ENCODE results near the gene ETV3. TPM values are rescaled to one million over a fixed set of nuclear protein-coding genes. Genes with fewer than 3 reads are reported as not detected.

ETV3 gene
- total RNA-seq, 1 donor = 101 TPM

- H3K4me3 ChIP-seq (ENCODE audit: low read length) = no peak overlapping the region
These were observed 22.8 kb downstream of the ETV3 start for GRCh38 chr1:157115429-157115838.

GRCh38 chr1:157114183-157115121 is 23.7 kb downstream of the ETV3 start:
- H3K9me3 ChIP-seq (ENCODE audit: low read depth, low read length) = no peaks in the 10 kb centered on the region

More at GRCh38 chr1:157115429-157115838, 22.8 kb downstream of the ETV3 start:
- Histone ChIP-seq H3K27me3 (ENCODE audit: insufficient read depth, low read length) (no peaks in the 10 kb centered on the region), H3K4me1 (ENCODE audit: insufficient read depth, low read length) (peaks cover 21% of the 10 kb centered on the region), H3K9me3 (ENCODE audit: low read depth, low read length) (no peaks in the 10 kb centered on the region)

GRCh38 chr1:157113631-157114030 is 24.6 kb downstream of the ETV3 start:
- H3K4me3 ChIP-seq (ENCODE audit: low read length) = no peak overlapping the region
- no peaks in the 10 kb centered on the region for H3K27me3 ChIP-seq (ENCODE audit: insufficient read depth, low read length)
- H3K4me1 ChIP-seq (ENCODE audit: insufficient read depth, low read length) = peaks cover 21% of the 10 kb centered on the region
- H3K9me3 ChIP-seq (ENCODE audit: low read depth, low read length) = no peaks in the 10 kb centered on the region

More at GRCh38 chr1:157114183-157115121, 23.7 kb downstream of the ETV3 start:
- Histone ChIP-seq H3K27me3 (ENCODE audit: insufficient read depth, low read length) (no peaks in the 10 kb centered on the region), H3K4me3 (ENCODE audit: low read length) (no peak overlapping the region), H3K4me1 (ENCODE audit: insufficient read depth, low read length) (peaks cover 21% of the 10 kb centered on the region)

GRCh38 chr1:157113106-157113505 is 25.1 kb downstream of the ETV3 start:
- no peak overlapping the region for H3K4me3 ChIP-seq (ENCODE audit: low read length)
- peaks cover under 1% of the 10 kb centered on the region for H3K27me3 ChIP-seq (ENCODE audit: insufficient read depth, low read length)
- peaks cover 21% of the 10 kb centered on the region for H3K4me1 ChIP-seq (ENCODE audit: insufficient read depth, low read length)
- no peaks in the 10 kb centered on the region for H3K9me3 ChIP-seq (ENCODE audit: low read depth, low read length)

GRCh38 chr1:157112186-157112867 is 25.9 kb downstream of the ETV3 start:
- no peak overlapping the region for H3K4me3 ChIP-seq (ENCODE audit: low read length)
- peaks cover 21% of the 10 kb centered on the region for H3K4me1 ChIP-seq (ENCODE audit: insufficient read depth, low read length)
- H3K27me3 ChIP-seq (ENCODE audit: insufficient read depth, low read length) = peaks cover 3% of the 10 kb centered on the region
- H3K9me3 ChIP-seq (ENCODE audit: low read depth, low read length) = no peaks in the 10 kb centered on the region

- Histone ChIP-seq H3K4me3 (ENCODE audit: low read length) (no peak overlapping the region), H3K9me3 (ENCODE audit: low read depth, low read length) (no peaks in the 10 kb centered on the region), H3K4me1 (ENCODE audit: insufficient read depth, low read length) (peaks cover 26% of the 10 kb centered on the region), H3K27me3 (ENCODE audit: insufficient read depth, low read length) (peaks cover 3% of the 10 kb centered on the region)
These were observed 26.6 kb downstream of the ETV3 start for GRCh38 chr1:157111396-157112165.

- Histone ChIP-seq H3K4me1 (ENCODE audit: insufficient read depth, low read length) (peaks cover 34% of the 10 kb centered on the region), H3K27me3 (ENCODE audit: insufficient read depth, low read length) (peaks cover 3% of the 10 kb centered on the region), H3K9me3 (ENCODE audit: low read depth, low read length) (no peaks in the 10 kb centered on the region), H3K4me3 (ENCODE audit: low read length) (no peak overlapping the region)
These were observed 27.5 kb downstream of the ETV3 start for GRCh38 chr1:157110686-157111085.

- no peak overlapping the region for H3K4me3 ChIP-seq (ENCODE audit: low read length)
- no peaks in the 10 kb centered on the region for H3K9me3 ChIP-seq (ENCODE audit: low read depth, low read length)
- peaks cover 39% of the 10 kb centered on the region for H3K4me1 ChIP-seq (ENCODE audit: insufficient read depth, low read length)
- H3K27me3 ChIP-seq (ENCODE audit: insufficient read depth, low read length) = peaks cover 3% of the 10 kb centered on the region
These were observed 28.2 kb downstream of the ETV3 start for GRCh38 chr1:157110003-157110402.

GRCh38 chr1:157108448-157108847 is 29.7 kb downstream of the ETV3 start:
- H3K4me1 ChIP-seq (ENCODE audit: insufficient read depth, low read length) = peaks cover 37% of the 10 kb centered on the region
- H3K27me3 ChIP-seq (ENCODE audit: insufficient read depth, low read length) = peaks cover 3% of the 10 kb centered on the region

GRCh38 chr1:157107702-157108101 is 30.5 kb downstream of the ETV3 start:
- H3K4me1 ChIP-seq (ENCODE audit: insufficient read depth, low read length) = peaks cover 37% of the 10 kb centered on the region
- peaks cover 3% of the 10 kb centered on the region for H3K27me3 ChIP-seq (ENCODE audit: insufficient read depth, low read length)
- no peaks in the 10 kb centered on the region for H3K9me3 ChIP-seq (ENCODE audit: low read depth, low read length)
- H3K4me3 ChIP-seq (ENCODE audit: low read length) = no peak overlapping the region

More at GRCh38 chr1:157108448-157108847, 29.7 kb downstream of the ETV3 start:
- H3K4me3 ChIP-seq (ENCODE audit: low read length) = no peak overlapping the region
- no peaks in the 10 kb centered on the region for H3K9me3 ChIP-seq (ENCODE audit: low read depth, low read length)

GRCh38 chr1:157106813-157107189 is 31.4 kb downstream of the ETV3 start:
- Histone ChIP-seq H3K4me3 (ENCODE audit: low read length) (no peak overlapping the region), H3K27me3 (ENCODE audit: insufficient read depth, low read length) (peaks cover 3% of the 10 kb centered on the region), H3K4me1 (ENCODE audit: insufficient read depth, low read length) (peaks cover 35% of the 10 kb centered on the region), H3K9me3 (ENCODE audit: low read depth, low read length) (no peaks in the 10 kb centered on the region)

- Histone ChIP-seq H3K9me3 (ENCODE audit: low read depth, low read length) (no peaks in the 10 kb centered on the region), H3K4me3 (ENCODE audit: low read length) (no peak overlapping the region), H3K27me3 (ENCODE audit: insufficient read depth, low read length) (peaks cover 3% of the 10 kb centered on the region), H3K4me1 (ENCODE audit: insufficient read depth, low read length) (peaks cover 35% of the 10 kb centered on the region)
These were observed 32.0 kb downstream of the ETV3 start for GRCh38 chr1:157105988-157106812.

- H3K4me1 ChIP-seq (ENCODE audit: insufficient read depth, low read length) = peaks cover 35% of the 10 kb centered on the region
- H3K4me3 ChIP-seq (ENCODE audit: low read length) = no peak overlapping the region
- no peaks in the 10 kb centered on the region for H3K9me3 ChIP-seq (ENCODE audit: low read depth, low read length)
- peaks cover 3% of the 10 kb centered on the region for H3K27me3 ChIP-seq (ENCODE audit: insufficient read depth, low read length)
These were observed 32.8 kb downstream of the ETV3 start for GRCh38 chr1:157105298-157105987.
